Midbrain (tissue), 1 donor: ENCODE results near the gene PODXL.
"Not testable (repeated sequence)": the region's sequence is repeated elsewhere in the genome, so short reads cannot be mapped to it uniquely, and the experiment has no call there.

ENCODE experiments used
- DNase-seq: peaks from one replicate; lab custom pipeline; 2025; lab: John Stamatoyannopoulos, UW

PODXL gene

GRCh38 chr7:131493081-131493480, 63.3 kb downstream of the PODXL start:
- no peak for DNase-seq

- no peak for DNase-seq
Measured at GRCh38 chr7:131489881-131490280, 66.5 kb downstream of the PODXL start.

- DNase-seq: no peak
Measured at GRCh38 chr7:131489196-131489595, 67.2 kb downstream of the PODXL start.

- no peak for DNase-seq
Measured at GRCh38 chr7:131488361-131488760, 68.1 kb downstream of the PODXL start.

- DNase-seq: no peak
Measured at GRCh38 chr7:131487217-131487616, 69.2 kb downstream of the PODXL start.

- DNase-seq: no peak
Measured at GRCh38 chr7:131486346-131486745, 70.1 kb downstream of the PODXL start.

- DNase-seq: no peak
Measured at GRCh38 chr7:131483586-131483985, 72.8 kb downstream of the PODXL start.

GRCh38 chr7:131482800-131483199, 73.6 kb downstream of the PODXL start:
- DNase-seq: no peak

GRCh38 chr7:131480384-131481315, 75.8 kb downstream of the PODXL start:
- no peak for DNase-seq

GRCh38 chr7:131476740-131477139, 79.7 kb downstream of the PODXL start:
- DNase-seq: no peak

GRCh38 chr7:131471250-131472004, 85.0 kb downstream of the PODXL start:
- no peak for DNase-seq

GRCh38 chr7:131467788-131468187, 88.6 kb downstream of the PODXL start:
- no peak for DNase-seq

GRCh38 chr7:131466735-131467365, 89.6 kb downstream of the PODXL start:
- no peak for DNase-seq

- DNase-seq: not testable (repeated sequence)
Measured at GRCh38 chr7:131462715-131463114, 93.7 kb downstream of the PODXL start.

- DNase-seq: no peak
Measured at GRCh38 chr7:131462059-131462458, 94.4 kb downstream of the PODXL start.

- no peak for DNase-seq
Measured at GRCh38 chr7:131459256-131459655, 97.2 kb downstream of the PODXL start.

- no peak for DNase-seq
Measured at GRCh38 chr7:131456338-131456737, 100.1 kb downstream of the PODXL start.

- DNase-seq: no peak
Measured at GRCh38 chr7:131455546-131455945, 100.9 kb downstream of the PODXL start.

- DNase-seq: no peak
Measured at GRCh38 chr7:131455001-131455400, 101.4 kb downstream of the PODXL start.

- no peak for DNase-seq
Measured at GRCh38 chr7:131454498-131454897, 101.9 kb downstream of the PODXL start.
